Panc1 (cell line): ENCODE data around the gene TTC23.

Source experiments
- CTCF ChIP-seq: fragments of 450-650 bp; IDR thresholded peaks from 2 replicates; pipeline ENCODE4 v1.5.1; 2017; ENCODE audit warnings: mild to moderate bottlenecking
- POLR2AphosphoS5 ChIP-seq: IDR thresholded peaks from 2 replicates; pipeline ENCODE4 v1.6.1; 2012; ENCODE audit warnings: mild to moderate bottlenecking, low read depth, low read length, moderate library complexity
- REST ChIP-seq, 2 experiments: IDR thresholded peaks; 2 replicates each; pipeline ENCODE4 v1.6.1; 2011 to 2012; ENCODE audit warnings: low read depth in 2 of 2, control low read depth in 1 of 2, low read length in 1 of 2, mild to moderate bottlenecking in 1 of 2, moderate library complexity in 1 of 2; ENCODE audit not compliant: insufficient read depth in 1 of 2
- SIN3A ChIP-seq: IDR thresholded peaks from 2 replicates; pipeline ENCODE4 v1.6.1; 2012; ENCODE audit warnings: low read depth, mild to moderate bottlenecking, low read length, moderate library complexity, borderline replicate concordance; ENCODE audit not compliant: insufficient read depth

- TF ChIP-seq CTCF (no peak), POLR2AphosphoS5 (no peak), REST (IDR thresholded peaks at IDR 0.05; ENCODE audit: insufficient read depth in 1 of 2, low read depth in 2 of 2, low read length in 1 of 2) (no peak), SIN3A (no peak)
Observed at GRCh38 chr15:99265541-99266070, 16.2 kb upstream of the TTC23 start.
